Cardiac muscle cell (in vitro differentiated cells and primary cell): Measurements from ENCODE around the gene SAMD4A. TPM values are rescaled to one million over a fixed set of nuclear protein-coding genes. Genes with fewer than 3 reads are reported as not detected.

Experiments
- DNase-seq, 2 donors: peaks; one replicate each; pipeline versions ENCODE4 v3.0.0 to v3.0.0-alpha.2; 2010 to 2017; ENCODE audit warnings: low read depth in 1 of 2, low spot score in 1 of 2
- H3K27ac ChIP-seq: fragments of 200-600 bp; sonication (generic); 2 replicates; pipeline ENCODE4 v1.5.1; 2016
- H3K27me3 ChIP-seq: fragments of 200-600 bp; sonication (generic); 2 replicates; pipeline ENCODE4 v1.6.0; 2016; ENCODE audit warnings: control low read depth
- H3K36me3 ChIP-seq: fragments of 200-600 bp; sonication (generic); 2 replicates; pipeline ENCODE4 v1.5.1; 2016; ENCODE audit warnings: control low read depth
- H3K4me1 ChIP-seq: fragments of 200-600 bp; sonication (generic); 2 replicates; pipeline ENCODE4 v1.8.1; 2017; ENCODE audit warnings: low read depth, mild to moderate bottlenecking, mixed run types
- H3K4me3 ChIP-seq: fragments of 200-600 bp; sonication (generic); 2 replicates; pipeline ENCODE4 v1.5.1; 2016; ENCODE audit warnings: mild to moderate bottlenecking
- H3K9me3 ChIP-seq: fragments of 200-600 bp; sonication (generic); 2 replicates; pipeline ENCODE4 v1.5.1; 2017; ENCODE audit warnings: low read depth, mild to moderate bottlenecking, control low read depth
- polyA plus RNA-seq: library from polyadenylated mRNA; unstranded; fragments of >200 nt; fragmentation: Nextera tagmentation; extraction: Ambion mirVana; gene quantifications from 2 replicates; pipeline ENCODE4 v1.2.1, GENCODE V29; 2016
- total RNA-seq: library from RNA; depleted of rRNA; stranded (reverse); fragments of >200 nt; gene quantifications from 2 replicates; pipeline ENCODE4 v1.2.3, GENCODE V29; 2016
- TF ChIP-seq, protein P1 (sequence below): IDR thresholded peaks from 2 replicates; pipeline ENCODE4 v1.5.1; 2012; ENCODE audit warnings: low read depth, mild to moderate bottlenecking, low read length

The SAMD4A gene
- total and polyA plus RNA-seq, 2 experiments from 2014 or later = 14.4 to 60.4 TPM

DNA sequence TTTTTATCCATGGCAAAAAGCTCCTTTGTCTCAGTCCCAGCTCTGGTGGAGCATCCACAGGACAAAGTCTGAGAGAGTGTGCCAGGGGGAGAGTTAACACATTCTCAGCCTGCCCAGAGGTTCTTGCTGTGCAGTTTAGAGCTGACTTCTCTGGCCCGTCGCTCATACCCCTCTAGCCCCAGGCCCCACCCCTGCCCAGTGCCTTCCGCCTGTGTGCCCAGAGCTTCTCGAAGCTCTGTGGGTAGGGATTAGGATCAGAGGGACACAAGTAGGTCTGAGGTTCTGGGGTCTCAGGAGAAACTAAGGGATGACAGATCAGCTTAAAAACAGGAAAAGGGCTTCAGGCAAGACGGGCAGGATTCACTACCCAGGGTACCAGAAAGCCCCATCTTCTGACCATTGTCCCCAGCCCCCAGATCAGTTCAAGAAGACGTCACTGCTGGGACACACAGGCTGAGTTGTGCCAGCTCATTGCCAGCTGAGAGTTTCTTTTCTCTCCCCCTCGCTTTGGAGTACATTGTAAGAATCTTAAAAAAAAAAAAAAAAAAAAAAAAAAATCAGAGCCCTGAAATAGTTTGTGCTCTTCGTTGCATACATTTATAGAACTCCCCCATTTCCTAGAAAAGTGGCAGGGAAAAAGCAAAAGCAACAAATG is 208.7 kb downstream of the SAMD4A start:
- peaks cover 29% of the 10 kb centered on the region for H3K36me3 ChIP-seq
- H3K4me1 ChIP-seq = peaks cover 30% of the 10 kb centered on the region
- TF ChIP-seq, protein P1, sequence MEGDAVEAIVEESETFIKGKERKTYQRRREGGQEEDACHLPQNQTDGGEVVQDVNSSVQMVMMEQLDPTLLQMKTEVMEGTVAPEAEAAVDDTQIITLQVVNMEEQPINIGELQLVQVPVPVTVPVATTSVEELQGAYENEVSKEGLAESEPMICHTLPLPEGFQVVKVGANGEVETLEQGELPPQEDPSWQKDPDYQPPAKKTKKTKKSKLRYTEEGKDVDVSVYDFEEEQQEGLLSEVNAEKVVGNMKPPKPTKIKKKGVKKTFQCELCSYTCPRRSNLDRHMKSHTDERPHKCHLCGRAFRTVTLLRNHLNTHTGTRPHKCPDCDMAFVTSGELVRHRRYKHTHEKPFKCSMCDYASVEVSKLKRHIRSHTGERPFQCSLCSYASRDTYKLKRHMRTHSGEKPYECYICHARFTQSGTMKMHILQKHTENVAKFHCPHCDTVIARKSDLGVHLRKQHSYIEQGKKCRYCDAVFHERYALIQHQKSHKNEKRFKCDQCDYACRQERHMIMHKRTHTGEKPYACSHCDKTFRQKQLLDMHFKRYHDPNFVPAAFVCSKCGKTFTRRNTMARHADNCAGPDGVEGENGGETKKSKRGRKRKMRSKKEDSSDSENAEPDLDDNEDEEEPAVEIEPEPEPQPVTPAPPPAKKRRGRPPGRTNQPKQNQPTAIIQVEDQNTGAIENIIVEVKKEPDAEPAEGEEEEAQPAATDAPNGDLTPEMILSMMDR = no peak
- no peaks in the 10 kb centered on the region for H3K27me3 ChIP-seq
- H3K4me3 ChIP-seq = no peak overlapping the region
- H3K9me3 ChIP-seq = no peaks in the 10 kb centered on the region
- peak overlapping the region; percentile 30 for H3K27ac ChIP-seq
- DNase-seq = no peak

DNA sequence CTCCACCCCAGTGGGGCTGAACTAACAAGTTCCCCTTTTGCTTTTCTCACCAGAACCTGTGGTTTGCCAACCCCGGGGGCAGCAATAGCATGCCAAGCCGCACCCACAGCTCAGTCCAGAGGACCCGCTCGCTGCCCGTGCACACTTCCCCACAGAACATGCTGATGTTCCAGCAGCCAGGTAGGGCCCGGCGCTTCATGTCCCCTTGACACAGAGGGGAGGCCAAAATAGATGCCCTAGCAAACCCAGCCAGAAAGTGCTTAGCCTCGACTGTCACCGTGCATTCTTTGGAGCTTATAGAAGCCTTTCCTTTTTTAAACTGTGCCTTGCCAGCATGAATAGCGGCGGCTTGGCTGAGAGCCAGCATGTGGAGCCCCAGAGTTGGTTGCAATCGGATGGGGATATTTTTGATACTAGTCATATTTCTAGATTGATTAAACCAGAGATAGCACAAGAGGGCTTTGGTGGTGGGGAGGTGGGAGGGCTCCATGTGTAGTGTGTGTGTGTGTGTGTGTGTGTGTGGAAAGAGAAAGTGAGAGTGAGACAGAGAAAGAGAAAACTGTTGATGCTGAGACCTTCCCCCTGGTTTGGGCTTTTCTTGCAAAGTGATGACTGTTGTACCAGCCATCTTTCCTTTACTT is 209.6 kb downstream of the SAMD4A start:
- H3K27me3 ChIP-seq = no peaks in the 10 kb centered on the region
- DNase-seq = peak; percentile 41 to 59
- peak overlapping the region; percentile 30 for H3K27ac ChIP-seq
- no peak overlapping the region for H3K4me3 ChIP-seq
- H3K4me1 ChIP-seq = peaks cover 21% of the 10 kb centered on the region
- TF ChIP-seq, protein P1 = no peak
- H3K9me3 ChIP-seq = no peaks in the 10 kb centered on the region
- peaks cover 34% of the 10 kb centered on the region for H3K36me3 ChIP-seq

- Histone ChIP-seq H3K4me1 (peaks cover 12% of the 10 kb centered on the region), H3K4me3 (no peak overlapping the region), H3K27me3 (no peaks in the 10 kb centered on the region), H3K27ac (no peak overlapping the region), H3K9me3 (no peaks in the 10 kb centered on the region), H3K36me3 (peaks cover 34% of the 10 kb centered on the region)
- TF ChIP-seq, protein P1 = no peak
- DNase-seq = no peak
These were observed 210.5 kb downstream of the SAMD4A start for GRCh38 chr14:54777395-54777794.

DNA sequence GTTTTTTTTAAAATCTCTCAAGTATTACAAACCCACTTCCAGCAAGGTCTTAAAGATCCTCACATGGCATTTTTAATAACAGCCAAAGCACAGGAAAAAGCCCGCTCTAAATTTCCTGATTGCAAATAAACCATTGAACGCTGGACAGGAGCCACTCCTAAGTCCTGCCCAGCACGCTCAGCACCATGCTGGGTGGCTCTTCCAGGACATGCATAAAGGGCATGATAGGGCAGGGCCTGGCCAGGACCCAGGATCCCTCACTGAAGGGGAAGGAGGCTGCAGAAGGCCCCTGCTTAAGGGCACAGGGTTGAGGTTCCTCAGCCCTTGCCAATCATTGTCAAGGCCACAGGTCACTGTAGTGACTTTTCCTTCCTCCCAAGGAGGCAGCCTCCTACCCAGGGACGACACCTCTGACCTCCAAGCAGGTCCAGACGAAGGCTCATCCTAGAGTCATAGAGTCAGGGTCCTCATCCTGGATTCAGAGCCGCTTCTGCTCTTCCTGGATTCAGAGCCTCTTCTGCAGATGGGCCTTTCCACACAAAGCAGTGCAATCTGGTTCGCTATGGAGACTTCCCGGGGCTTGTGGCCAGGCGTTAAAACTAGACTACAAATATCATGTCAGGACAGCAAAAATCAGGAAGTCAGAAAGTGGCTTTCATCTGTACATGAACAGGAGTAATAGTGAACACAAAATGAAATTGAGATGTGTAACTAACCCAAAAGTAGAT is 211.9 kb downstream of the SAMD4A start:
- Histone ChIP-seq H3K4me1 (peaks cover 5% of the 10 kb centered on the region), H3K27ac (no peak overlapping the region), H3K9me3 (no peaks in the 10 kb centered on the region), H3K27me3 (no peaks in the 10 kb centered on the region), H3K4me3 (no peak overlapping the region), H3K36me3 (peaks cover 34% of the 10 kb centered on the region)
- no peak for DNase-seq
- TF ChIP-seq, protein P1 = no peak

- Histone ChIP-seq H3K27ac (no peak overlapping the region), H3K27me3 (no peaks in the 10 kb centered on the region), H3K36me3 (peaks cover 33% of the 10 kb centered on the region), H3K4me1 (peaks cover 3% of the 10 kb centered on the region), H3K4me3 (no peak overlapping the region), H3K9me3 (no peaks in the 10 kb centered on the region)
- TF ChIP-seq, protein P1 = no peak
- no peak for DNase-seq
These were observed 214.2 kb downstream of the SAMD4A start for GRCh38 chr14:54781080-54781479.
